ENCODE data around the gene NXPH4. TPM values are rescaled to one million over a fixed set of nuclear protein-coding genes. Genes with fewer than 3 reads are reported as not detected.

NXPH4 gene
- total RNA-seq, 1 donor from 2014 or later: not detected

GRCh38 chr12:57209916-57210315 lies 6.7 kb upstream of the NXPH4 start:
- peaks cover 12% of the 10 kb centered on the region for H3K27me3 Mint-ChIP-seq (ENCODE audit: unreplicated experiment)
- no peak overlapping the region for H3K27ac Mint-ChIP-seq (ENCODE audit: unreplicated experiment)
- H3K4me3 Mint-ChIP-seq (ENCODE audit: unreplicated experiment): no peak overlapping the region
- peaks cover 8% of the 10 kb centered on the region for H3K4me1 Mint-ChIP-seq (ENCODE audit: unreplicated experiment)
- peaks cover 3% of the 10 kb centered on the region for H3K36me3 Mint-ChIP-seq (ENCODE audit: low read depth, unreplicated experiment)
- H3K9me3 Mint-ChIP-seq (ENCODE audit: unreplicated experiment): no peaks in the 10 kb centered on the region
- no peak for DNase-seq (ENCODE audit: low spot score)
- TF ChIP-seq CTCF (IDR thresholded peaks at IDR 0.05; ENCODE audit: unreplicated experiment): no peak

GRCh38 chr12:57210461-57210860 lies 6.1 kb upstream of the NXPH4 start:
- H3K36me3 Mint-ChIP-seq (ENCODE audit: low read depth, unreplicated experiment): peaks cover 6% of the 10 kb centered on the region
- no peak overlapping the region for H3K27ac Mint-ChIP-seq (ENCODE audit: unreplicated experiment)
- H3K4me1 Mint-ChIP-seq (ENCODE audit: unreplicated experiment): peaks cover 10% of the 10 kb centered on the region
- no peaks in the 10 kb centered on the region for H3K9me3 Mint-ChIP-seq (ENCODE audit: unreplicated experiment)
- no peak for DNase-seq (ENCODE audit: low spot score)
- H3K27me3 Mint-ChIP-seq (ENCODE audit: unreplicated experiment): peaks cover 16% of the 10 kb centered on the region
- H3K4me3 Mint-ChIP-seq (ENCODE audit: unreplicated experiment): no peak overlapping the region
- TF ChIP-seq CTCF (IDR thresholded peaks at IDR 0.05; ENCODE audit: unreplicated experiment): no peak

GRCh38 chr12:57210926-57211692 lies 5.5 kb upstream of the NXPH4 start:
- Mint-ChIP-seq H3K4me1 (ENCODE audit: unreplicated experiment) (peaks cover 14% of the 10 kb centered on the region), H3K27me3 (ENCODE audit: unreplicated experiment) (peaks cover 20% of the 10 kb centered on the region), H3K27ac (ENCODE audit: unreplicated experiment) (no peak overlapping the region), H3K36me3 (ENCODE audit: low read depth, unreplicated experiment) (peaks cover 6% of the 10 kb centered on the region), H3K9me3 (ENCODE audit: unreplicated experiment) (no peaks in the 10 kb centered on the region), H3K4me3 (ENCODE audit: unreplicated experiment) (no peak overlapping the region)
- no peak for TF ChIP-seq CTCF (IDR thresholded peaks at IDR 0.05; ENCODE audit: unreplicated experiment)
- no peak for DNase-seq (ENCODE audit: low spot score)

GRCh38 chr12:57211791-57212700 lies 4.5 kb upstream of the NXPH4 start:
- Mint-ChIP-seq H3K9me3 (ENCODE audit: unreplicated experiment) (no peaks in the 10 kb centered on the region), H3K4me3 (ENCODE audit: unreplicated experiment) (no peak overlapping the region), H3K27me3 (ENCODE audit: unreplicated experiment) (peaks cover 20% of the 10 kb centered on the region), H3K36me3 (ENCODE audit: low read depth, unreplicated experiment) (peaks cover 6% of the 10 kb centered on the region), H3K4me1 (ENCODE audit: unreplicated experiment) (peaks cover 14% of the 10 kb centered on the region), H3K27ac (ENCODE audit: unreplicated experiment) (no peak overlapping the region)
- no peak for DNase-seq (ENCODE audit: low spot score)
- TF ChIP-seq CTCF (IDR thresholded peaks at IDR 0.05; ENCODE audit: unreplicated experiment): no peak

GRCh38 chr12:57212701-57213057 lies 3.9 kb upstream of the NXPH4 start:
- Mint-ChIP-seq H3K4me1 (ENCODE audit: unreplicated experiment) (peaks cover 18% of the 10 kb centered on the region), H3K27me3 (ENCODE audit: unreplicated experiment) (peaks cover 24% of the 10 kb centered on the region), H3K4me3 (ENCODE audit: unreplicated experiment) (no peak overlapping the region), H3K36me3 (ENCODE audit: low read depth, unreplicated experiment) (peaks cover 6% of the 10 kb centered on the region), H3K9me3 (ENCODE audit: unreplicated experiment) (no peaks in the 10 kb centered on the region), H3K27ac (ENCODE audit: unreplicated experiment) (no peak overlapping the region)
- no peak for DNase-seq (ENCODE audit: low spot score)
- TF ChIP-seq CTCF (IDR thresholded peaks at IDR 0.05; ENCODE audit: unreplicated experiment): no peak

Measured in endothelial cell (in vitro differentiated cells).